Inflammatory macrophage treated with lipopolysaccharide for 1 hour (primary cell): Measurements from ENCODE around the gene VEZF1.
A peak's percentile ranks its signal among the peaks of the same experiment; 100 is the strongest.

Experiments used
- DNase-seq, 2 donors: peaks; one replicate each; pipeline ENCODE4 v3.0.0-alpha.2; 2020 to 2022

Gene VEZF1, protein sequence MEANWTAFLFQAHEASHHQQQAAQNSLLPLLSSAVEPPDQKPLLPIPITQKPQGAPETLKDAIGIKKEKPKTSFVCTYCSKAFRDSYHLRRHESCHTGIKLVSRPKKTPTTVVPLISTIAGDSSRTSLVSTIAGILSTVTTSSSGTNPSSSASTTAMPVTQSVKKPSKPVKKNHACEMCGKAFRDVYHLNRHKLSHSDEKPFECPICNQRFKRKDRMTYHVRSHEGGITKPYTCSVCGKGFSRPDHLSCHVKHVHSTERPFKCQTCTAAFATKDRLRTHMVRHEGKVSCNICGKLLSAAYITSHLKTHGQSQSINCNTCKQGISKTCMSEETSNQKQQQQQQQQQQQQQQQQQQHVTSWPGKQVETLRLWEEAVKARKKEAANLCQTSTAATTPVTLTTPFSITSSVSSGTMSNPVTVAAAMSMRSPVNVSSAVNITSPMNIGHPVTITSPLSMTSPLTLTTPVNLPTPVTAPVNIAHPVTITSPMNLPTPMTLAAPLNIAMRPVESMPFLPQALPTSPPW

DNA sequence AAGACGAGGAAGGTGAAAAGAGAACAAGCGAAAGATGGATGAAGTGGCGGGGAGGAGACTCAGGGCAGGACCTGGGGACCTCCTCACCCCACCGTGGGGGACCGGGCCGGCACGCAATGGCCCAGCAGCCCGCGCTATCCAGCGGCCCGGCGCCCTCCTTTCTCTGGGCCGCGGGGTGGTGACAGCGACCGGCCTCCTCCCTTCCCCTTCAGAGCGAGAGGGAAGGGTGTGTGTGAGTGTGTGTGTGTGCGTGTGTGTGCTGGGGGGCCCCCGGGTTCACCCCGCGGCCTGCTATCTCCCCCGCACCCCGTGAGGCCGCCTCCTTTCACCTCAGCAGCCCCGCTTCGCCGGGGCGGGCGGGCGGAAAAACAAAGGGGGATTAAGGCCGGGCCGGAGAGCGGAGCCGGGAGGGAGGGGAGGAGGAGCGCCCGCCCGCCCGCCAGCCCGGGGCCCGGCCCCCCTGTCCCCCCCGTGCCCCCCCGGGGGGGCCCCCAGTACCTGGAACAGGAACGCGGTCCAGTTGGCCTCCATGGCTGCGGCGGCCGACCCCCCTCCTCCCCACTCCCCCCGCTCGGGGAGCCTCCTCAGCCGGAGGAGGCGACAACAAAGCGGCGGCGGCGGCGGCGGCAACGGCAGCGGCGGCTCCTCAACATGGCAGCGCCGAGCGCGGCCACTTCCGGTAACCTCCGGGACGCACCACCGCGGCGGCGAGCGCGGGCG, at the start of gene VEZF1:
Gene VEZF1 (minus strand): TSS at position 674 of the 720 bp plus-strand sequence. CDS start 143 bp downstream, at position 531.
- DNase-seq, result peak; percentile 37 to 68

GRCh38 chr17:58032691-58033415, 44.8 kb upstream of the VEZF1 start:
- peak in 1 of 2 donors; percentile 4 for DNase-seq

- DNase-seq, result no peak
These were observed 40.5 kb upstream of the VEZF1 start for GRCh38 chr17:58028578-58028977.

GRCh38 chr17:58020401-58020800, 32.3 kb upstream of the VEZF1 start:
- DNase-seq, result no peak

DNA sequence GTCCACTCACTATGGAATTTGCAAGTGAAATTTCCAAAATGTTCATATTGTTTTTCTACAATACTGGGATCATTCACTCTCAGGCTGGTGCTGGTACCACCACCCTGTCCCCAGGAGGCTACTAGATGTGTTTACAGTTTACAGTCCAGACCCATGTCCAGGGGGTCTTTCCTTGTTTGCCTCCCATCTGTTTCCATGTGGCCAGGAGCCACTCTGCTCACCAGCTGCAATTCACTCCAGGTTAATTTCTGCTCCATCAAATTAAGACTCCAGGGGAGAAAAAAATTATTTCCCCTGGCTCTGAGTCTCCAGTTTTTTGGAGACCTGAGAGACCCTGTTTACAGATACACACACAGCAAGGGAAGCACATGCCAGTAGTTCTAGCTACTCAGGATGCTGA, 31.5 kb upstream of the VEZF1 start:
- DNase-seq, result no peak

DNA sequence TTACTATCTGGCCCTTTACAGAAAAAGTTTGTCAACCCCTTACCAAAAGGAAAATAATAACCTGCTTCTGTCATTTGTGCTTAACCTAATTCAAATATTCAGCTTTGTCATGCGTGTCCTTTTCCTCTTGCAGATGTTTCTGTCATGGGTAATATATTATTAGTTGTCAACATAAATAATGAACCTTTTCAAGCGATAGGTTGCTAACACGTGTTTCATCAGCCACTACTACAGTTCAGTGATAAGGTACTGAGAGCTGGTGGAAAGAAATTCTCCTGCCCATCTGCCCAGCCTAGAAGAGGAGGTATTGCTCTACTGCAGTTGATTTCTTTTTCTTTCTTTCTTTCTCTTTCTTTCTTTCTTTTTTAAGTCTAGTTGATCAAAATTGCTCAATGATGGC, 31.0 kb upstream of the VEZF1 start:
- no peak for DNase-seq

GRCh38 chr17:58010067-58010799, 22.2 kb upstream of the VEZF1 start:
- no peak for DNase-seq

- no peak for DNase-seq
These were observed 20.0 kb upstream of the VEZF1 start for GRCh38 chr17:58007781-58008706.

DNA sequence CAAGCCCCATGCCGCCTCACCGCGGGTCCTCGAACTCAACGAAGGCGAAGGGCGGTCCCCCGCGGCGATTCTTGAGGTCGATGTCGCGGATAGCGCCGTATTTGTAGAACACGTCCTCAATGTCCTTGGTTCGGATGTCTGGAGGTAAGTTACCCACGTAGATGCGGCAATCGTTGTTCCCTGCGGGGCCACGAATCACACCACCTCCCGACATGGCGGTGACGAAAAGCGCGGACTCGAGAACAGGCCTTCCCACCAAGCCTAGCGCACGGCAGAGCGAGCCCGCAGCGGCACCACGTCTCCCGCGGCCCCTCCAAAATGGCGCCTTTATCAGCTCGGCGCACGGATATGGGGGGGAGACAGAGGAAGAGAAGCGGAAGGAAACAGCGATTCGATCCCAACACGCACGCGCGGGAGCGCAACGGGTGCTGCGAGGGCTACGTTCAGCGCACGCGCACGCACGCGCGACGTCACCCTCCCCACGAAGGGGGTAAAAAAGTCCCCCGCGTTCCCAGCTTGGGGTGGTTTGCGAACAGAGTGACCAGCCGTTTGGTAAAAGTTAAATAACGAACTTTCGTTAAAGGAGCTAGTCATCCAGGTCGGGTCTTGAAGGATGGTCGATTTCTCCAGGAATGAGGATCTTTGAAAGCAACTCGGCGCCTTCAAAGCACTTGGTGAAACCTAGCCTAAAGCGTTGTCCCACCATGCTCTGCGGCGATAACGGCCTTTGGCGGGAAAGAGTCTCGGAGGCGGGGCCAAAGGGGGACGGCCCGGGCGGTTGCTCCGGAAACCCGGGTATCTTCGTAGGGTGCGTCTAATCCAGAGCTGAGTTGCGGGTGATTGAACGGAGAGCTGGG, 19.1 kb upstream of the VEZF1 start, which contains the start of gene SRSF1:
Gene SRSF1 (minus strand): TSS at position 323 of the 857 bp plus-strand sequence. CDS start 109 bp downstream, at position 214.
- peak; percentile 94 to 97 for DNase-seq

- peak; percentile 48 to 57 for DNase-seq
These were observed 18.5 kb upstream of the VEZF1 start for GRCh38 chr17:58006560-58006923.

GRCh38 chr17:58005728-58006559, 17.9 kb upstream of the VEZF1 start:
- no peak for DNase-seq

DNA sequence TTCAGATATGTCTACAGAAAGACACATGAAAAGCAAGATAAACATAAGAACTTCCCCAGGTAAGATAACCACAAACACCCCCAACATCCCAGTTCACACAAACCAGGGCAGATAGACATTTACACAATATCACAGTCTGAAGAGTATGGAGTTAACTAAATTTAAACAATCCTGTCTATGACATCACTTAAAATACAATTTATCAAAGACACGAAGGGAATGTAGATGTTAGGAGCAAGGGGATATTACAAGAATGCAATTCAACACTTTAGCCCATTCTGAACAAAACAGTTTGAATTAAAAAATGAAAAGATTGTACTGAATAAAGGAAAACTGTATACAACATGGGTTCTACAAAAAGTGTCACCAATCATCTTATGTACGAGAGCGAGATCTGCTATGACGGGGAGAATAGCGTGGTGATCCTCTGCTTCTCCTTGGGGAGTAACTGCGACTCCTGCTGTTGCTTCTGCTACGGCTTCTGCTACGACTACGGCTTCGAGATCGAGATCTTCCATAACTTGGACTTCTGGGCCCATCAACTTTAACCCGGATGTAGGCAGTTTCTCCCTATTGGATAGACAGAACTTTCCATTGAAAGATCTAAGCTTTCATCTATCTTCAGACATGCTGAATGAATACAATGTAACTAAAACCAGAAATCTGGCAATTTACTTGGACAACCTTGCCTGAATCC, 17.1 kb upstream of the VEZF1 start:
- no peak for DNase-seq

- no peak for DNase-seq
These were observed 16.0 kb upstream of the VEZF1 start for GRCh38 chr17:58004060-58004459.

DNA sequence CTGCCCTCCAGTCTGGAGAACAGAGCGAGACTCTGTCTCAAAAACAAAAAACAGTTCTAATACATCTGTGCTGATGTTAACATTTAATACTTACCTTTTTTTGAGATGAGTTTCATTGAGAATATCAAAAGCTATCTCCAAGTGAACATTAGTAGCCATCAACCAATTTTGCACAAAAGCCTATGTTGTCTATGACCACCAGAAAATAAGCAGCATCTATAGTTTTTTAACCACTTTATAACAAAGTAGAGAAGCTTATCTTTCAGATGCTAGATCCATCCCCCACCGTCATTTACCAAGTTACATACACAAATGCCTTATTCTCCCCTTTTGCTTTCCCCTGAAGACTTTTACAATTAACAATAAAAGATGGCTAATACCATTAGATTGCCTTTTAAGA, 14.9 kb upstream of the VEZF1 start:
- no peak for DNase-seq

GRCh38 chr17:58002154-58002948, 14.3 kb upstream of the VEZF1 start:
- no peak for DNase-seq

DNA sequence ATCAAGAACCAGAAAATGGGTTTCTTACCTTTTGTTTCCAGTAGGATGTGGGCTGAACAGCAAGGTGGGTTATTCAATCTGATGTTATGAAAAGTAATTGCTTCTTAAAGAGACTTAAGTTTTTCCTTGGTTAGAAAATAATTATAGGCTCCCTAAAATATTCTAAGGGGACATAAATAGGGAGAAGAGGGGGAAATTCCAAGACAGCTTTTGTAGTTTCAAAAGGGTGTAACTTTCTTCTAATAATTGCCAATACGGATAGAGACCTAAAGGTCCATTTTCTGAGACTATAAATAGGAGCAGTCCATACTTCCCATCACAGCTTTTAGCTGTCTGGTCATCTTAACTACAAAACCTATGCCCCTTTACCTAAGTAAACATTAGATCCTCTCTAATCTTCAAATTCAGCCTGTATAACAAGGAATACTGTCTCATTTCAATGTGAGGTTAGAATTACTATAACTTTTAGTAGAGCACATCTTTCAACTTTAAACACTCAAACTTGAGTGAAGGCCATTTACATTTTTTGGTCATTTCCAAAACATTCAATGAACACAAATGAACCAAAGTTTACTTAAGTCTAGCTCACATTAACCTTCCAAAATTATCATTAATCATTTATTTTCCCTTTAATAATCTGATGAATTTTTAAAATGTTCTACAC, 13.5 kb upstream of the VEZF1 start:
- no peak for DNase-seq

DNA sequence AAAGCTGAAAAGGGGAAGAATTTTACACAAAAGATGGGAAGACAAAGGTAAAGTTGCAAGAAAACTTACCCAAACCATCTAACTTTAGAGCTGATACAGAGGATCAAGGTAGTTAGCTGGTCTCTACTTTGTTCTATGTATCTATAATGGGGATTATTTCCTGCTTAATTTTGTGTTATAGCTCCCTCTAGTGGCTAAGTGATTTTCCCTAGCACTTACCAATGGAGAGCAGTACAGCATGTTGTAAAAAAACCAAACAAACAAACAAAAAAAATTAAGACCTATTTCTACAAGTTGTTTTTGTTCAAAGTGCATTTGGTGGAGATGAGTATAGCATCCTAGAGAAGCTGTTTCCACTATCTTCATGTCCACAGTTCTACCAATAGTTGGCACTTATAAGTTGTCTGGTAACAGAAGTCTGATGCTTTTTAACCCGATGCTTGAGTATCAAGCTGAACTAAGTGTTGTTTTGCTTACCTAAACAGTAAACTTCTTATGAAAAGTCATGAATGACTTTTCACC, 11.5 kb upstream of the VEZF1 start:
- peak; percentile 50 to 92 for DNase-seq
